Eye (tissue), 1 donor: Measurements from ENCODE around the gene CHRNG.

Experiments
- DNase-seq: peaks from one replicate; pipeline ENCODE4 v3.0.0-alpha.2; 2015

The CHRNG gene

DNA sequence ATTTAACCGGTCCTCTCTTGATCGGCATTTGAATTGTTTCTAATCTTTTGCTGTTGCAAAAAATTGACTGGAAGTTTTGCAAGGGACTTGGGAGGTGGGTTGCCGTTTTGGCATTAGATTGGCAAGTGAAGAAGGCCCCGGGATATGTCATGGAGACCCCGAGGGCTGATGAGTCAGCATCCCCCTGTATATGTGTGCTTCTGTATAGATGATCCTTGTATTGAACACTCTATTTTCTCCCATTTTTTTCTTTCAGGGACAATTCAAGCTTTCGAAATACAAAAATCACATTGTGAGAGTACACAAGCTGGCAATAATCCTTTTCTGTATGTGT, 41.1 kb downstream of the CHRNG start:
- no peak for DNase-seq

DNA sequence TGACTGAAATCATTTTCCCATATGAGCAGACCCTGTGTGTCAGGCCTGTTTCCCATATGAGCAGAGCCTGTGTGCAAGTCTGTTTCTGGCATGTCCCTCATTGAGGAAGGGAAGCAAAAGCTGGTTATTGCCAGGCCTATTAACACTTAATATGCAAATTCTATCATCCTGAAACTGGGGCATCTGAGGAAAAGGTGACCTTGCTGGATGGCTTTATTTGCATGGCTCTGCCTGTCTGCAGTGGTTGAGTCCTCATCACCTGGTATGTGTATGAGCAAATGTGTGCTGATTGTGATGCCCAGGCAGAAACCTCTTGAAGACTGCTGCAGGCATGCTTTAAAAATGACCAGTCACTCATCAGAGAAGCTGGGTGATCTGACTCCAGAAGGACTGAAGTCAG, 42.2 kb downstream of the CHRNG start:
- DNase-seq, result no peak

DNA sequence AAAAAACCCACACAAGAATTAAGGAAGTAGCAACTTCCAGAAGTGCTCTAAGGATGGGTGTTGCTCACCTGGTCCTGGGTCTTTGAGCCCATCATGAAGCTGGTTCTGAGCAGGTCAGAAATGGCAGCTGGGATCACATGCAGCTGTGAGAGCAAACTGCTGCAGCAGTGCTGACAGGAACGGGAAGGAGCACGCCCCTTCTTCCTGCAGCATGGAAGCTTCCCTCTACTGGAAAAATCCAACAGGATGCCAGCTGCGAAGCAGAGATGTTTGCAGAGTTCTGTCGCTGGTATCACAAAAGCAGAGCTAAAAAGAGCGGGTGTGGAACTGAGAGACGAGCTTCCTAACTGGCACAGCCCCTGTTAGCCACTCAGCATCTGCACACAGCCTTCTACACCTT, 44.7 kb downstream of the CHRNG start:
- no peak for DNase-seq

DNA sequence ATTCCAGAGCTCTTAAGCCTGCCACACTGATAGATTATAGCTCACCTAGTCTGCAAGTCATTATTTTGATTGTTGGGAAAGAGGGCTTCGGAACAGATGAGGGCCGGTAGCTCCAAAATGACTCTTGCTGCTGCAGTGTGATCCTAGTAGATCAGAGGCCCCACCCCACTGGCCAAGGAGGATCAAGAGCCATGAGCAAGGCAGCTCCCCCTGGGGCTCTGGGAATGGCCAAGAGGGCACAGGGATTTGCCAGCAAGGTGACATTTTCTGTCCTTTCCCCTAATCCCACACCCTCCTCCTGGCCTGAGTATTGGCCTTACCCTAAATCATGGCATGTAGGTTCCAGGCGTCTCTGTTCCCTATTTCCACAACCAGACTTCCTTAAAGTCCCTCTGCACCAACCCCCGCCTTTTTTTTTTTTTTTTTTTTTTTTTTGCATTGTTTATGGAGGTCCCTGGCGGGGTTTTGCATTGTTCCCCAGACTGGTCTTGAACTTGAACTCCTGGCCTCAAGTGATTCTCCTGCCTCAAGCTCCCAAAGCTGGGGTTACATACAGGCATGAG, 47.5 kb downstream of the CHRNG start:
- no peak for DNase-seq

DNA sequence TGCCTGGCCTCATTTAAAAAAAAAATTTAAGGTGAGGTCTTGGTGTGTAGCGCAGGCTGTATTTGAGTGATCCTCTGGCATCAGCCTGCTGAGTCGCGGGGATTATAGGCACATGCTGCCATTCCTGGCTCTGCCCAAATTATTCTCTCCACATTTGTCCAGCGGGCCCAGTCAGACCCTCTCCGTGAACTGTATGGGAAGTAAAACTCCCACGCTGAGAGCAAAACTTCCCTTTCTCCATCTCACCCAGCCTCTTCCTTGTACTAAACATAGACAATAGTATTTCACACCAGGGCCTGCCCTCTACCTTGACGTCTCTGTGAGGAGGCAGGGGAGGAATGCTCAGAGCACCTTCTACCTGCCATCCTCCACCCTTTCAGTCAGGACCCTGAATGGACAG, 48.0 kb downstream of the CHRNG start:
- DNase-seq, result no peak

DNA sequence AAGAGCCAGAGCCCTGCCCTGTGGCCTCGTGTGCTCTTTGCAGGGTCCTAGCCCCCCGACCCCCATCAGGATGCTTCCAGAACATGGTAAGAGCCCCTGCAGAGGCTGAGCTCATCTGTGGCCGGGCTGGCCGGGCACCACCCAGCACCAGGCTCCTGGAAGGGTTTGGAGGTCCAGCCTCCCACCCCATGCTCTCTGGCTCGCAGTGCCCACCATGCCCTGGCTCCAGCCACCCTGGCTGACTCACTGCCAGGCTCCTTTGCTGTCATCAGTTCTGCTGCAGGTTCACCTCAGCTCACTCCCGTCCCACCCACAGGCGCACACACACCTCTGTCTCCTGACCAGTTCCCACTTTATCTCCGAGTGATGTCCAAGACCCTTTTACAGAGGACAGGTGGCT, 48.5 kb downstream of the CHRNG start:
- no peak for DNase-seq

DNA sequence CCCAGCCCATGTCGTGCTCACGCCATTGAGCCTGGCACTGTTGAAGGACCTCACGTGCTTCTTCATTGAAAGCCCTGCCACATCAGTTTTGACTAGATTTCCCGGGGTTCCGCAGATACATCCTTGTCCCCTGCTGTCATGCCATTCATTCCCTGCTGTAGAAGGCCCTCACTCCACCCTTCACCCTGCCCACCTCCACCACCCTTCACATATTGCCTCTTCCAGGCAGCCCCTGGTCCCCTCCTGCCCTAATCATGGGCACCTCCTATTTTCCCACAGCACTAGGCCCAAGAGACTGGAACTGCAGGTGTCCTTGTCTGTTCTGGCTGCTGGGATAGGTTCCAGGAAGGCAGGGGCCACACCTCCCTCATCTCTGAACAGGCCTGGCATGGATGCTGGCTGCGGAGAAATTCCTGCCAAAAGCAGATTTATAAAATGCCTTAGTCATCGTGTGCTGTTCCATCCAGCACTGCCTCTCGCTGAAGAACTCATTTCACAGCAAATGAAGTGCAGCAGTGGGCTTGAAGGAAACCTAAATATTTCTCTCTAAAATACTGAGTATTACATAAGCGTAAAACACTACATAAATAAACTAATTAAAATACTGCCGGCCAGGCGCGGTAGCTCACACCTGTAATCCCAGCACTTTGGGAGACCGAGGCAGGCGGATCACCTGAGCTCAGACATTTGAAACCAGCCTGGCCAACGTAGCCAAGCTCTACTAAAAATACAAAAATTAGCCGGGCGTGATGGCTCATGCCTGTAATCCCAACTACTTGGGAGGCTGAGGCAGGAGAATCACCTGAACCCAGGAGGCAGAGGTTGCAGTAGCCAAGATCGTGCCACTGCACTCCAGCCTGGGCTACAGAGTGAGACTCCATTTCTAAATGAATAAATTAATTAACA, 49.4 kb downstream of the CHRNG start:
- no peak for DNase-seq

DNA sequence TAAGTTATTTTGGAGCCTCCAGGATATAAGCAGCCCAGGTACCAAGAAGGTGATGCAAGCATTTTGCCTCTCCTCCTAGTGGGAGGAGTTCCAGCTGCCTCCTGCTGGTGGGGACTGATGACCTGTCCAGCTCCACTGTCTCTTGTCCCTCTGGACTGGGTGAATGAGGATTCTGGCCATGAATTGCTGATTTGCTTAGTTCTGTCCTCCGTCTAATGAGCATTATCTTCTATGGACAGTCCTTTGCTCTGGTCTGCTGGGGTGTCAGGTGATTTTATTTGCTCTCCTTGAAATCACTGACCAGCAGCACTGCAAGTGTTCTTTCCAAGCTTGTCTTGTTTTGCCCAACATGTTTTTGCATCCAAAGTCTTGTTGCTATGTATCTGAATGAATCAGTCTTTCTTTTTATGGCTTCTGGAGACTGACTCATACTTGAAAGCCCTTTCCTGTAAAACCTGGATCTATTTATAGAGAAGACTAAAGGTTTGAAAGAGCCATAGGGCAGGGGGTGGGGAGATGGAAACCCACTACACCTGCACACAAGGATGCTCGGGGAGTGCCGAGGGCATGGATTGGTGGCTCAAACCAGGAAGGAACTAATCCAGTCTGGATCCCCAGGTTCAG, 53.4 kb downstream of the CHRNG start:
- DNase-seq, result no peak

DNA sequence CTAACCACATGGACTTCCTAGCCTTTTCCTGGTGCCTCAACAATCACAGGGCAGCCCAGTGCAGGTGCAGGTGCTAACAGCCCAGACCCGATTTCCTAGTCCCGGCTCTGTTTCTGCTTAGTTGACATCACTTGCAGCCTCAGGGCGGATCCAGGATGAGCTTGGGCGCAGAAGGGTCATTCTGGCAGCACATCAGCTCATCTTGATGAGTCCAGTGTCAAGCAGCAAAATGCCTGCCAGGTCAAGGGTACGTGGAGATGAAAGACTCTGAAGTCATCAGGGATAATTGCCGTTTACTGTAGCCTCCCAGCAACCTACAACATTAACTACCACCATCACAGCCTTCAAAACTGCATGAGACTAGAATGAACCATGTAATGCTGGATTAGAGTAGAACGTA, 54.5 kb downstream of the CHRNG start:
- DNase-seq, result no peak
